IMR-90 (cell line): Measurements from ENCODE around the gene CD79A. TPM values are rescaled to one million over a fixed set of nuclear protein-coding genes. Genes with fewer than 3 reads are reported as not detected.

ENCODE experiments used
- ATAC-seq: fragments of 200-7000 bp; cut with Tn5 transposase; 2 replicates; pipeline ENCODE4 v1.9.1; 2020; ENCODE audit warnings: low read depth, mild to moderate bottlenecking, moderate library complexity
- BruUV-seq: library from RNA; stranded (reverse); fragments of 400-500 nt; replicated peaks from 2 replicates; lab custom pipeline; 2021; lab: Mats Ljungman, UMichigan
- CTCF ChIA-PET: fragments of 300-600 bp; formaldehyde crosslinking; extraction: SDS; loops from one replicate; lab custom pipeline; 2021; ENCODE audit warnings: antibody characterized with exemption; lab: Yijun Ruan, JAX
- POLR2A ChIA-PET: fragments of 300-600 bp; sonication (Branson Sonifier 250); formaldehyde crosslinking; loops from one replicate; lab custom pipeline; 2022; ENCODE audit warnings: antibody characterized with exemption; ENCODE audit not compliant: unreplicated experiment; lab: Charles Lee
- DNase-seq: peaks from one replicate; pipeline ENCODE4 v3.0.0; 2013
- H2AFZ ChIP-seq: replicated peaks from 2 replicates; pipeline ENCODE3; 2013; ENCODE audit warnings: low read length, mild to moderate bottlenecking; ENCODE audit not compliant: poor library complexity
- H2AK5ac ChIP-seq: 2 replicates; pipeline ENCODE4 v1.6.1; 2013; ENCODE audit warnings: low read depth, low read length, inconsistent platforms
- H2AK9ac ChIP-seq: replicated peaks from 2 replicates; pipeline ENCODE3; 2013; ENCODE audit warnings: mild to moderate bottlenecking, low read depth, low read length, moderate library complexity; ENCODE audit not compliant: poor library complexity
- H2BK120ac ChIP-seq: 2 replicates; pipeline ENCODE4 v1.6.1; 2013; ENCODE audit warnings: low read depth, low read length, inconsistent platforms
- H2BK15ac ChIP-seq: 3 replicates; pipeline ENCODE4 v1.6.1; 2013; ENCODE audit warnings: low read depth, low read length, inconsistent platforms
- H2BK20ac ChIP-seq: 2 replicates; pipeline ENCODE4 v1.6.1; 2013; ENCODE audit warnings: low read depth, mild to moderate bottlenecking, inconsistent platforms, low read length, moderate library complexity
- H2BK5ac ChIP-seq: 2 replicates; pipeline ENCODE4 v1.6.1; 2013; ENCODE audit warnings: mild to moderate bottlenecking, low read depth, low read length, inconsistent platforms; ENCODE audit not compliant: poor library complexity, severe bottlenecking
- H3K14ac ChIP-seq: replicated peaks from 2 replicates; pipeline ENCODE4 v1.6.1; 2013; ENCODE audit warnings: low read depth, low read length, inconsistent platforms
- H3K18ac ChIP-seq: 2 replicates; pipeline ENCODE4 v1.6.1; 2013; ENCODE audit warnings: low read depth, low read length, control low read depth
- H3K23ac ChIP-seq: 2 replicates; pipeline ENCODE4 v1.6.1; 2013; ENCODE audit warnings: low read depth, low read length, inconsistent platforms
- H3K27ac ChIP-seq: 2 replicates; pipeline ENCODE4 v1.5.1; 2013; ENCODE audit warnings: mild to moderate bottlenecking, control low read depth, low read length; ENCODE audit not compliant: insufficient read depth
- H3K27me3 ChIP-seq: 2 replicates; pipeline ENCODE4 v1.6.1; 2013; ENCODE audit warnings: low read length; ENCODE audit not compliant: control insufficient read depth, insufficient read depth
- H3K36me3 ChIP-seq: 2 replicates; pipeline ENCODE4 v1.6.1; 2013; ENCODE audit warnings: low read length, mixed read lengths; ENCODE audit not compliant: control insufficient read depth, insufficient read depth
- H3K4ac ChIP-seq: 2 replicates; pipeline ENCODE4 v1.6.1; 2013; ENCODE audit warnings: low read depth, low read length, inconsistent platforms
- H3K4me1 ChIP-seq: 2 replicates; pipeline ENCODE4 v1.6.1; 2013; ENCODE audit warnings: low read length, mixed read lengths; ENCODE audit not compliant: control insufficient read depth, insufficient read depth
- H3K4me2 ChIP-seq: 2 replicates; pipeline ENCODE4 v1.6.1; 2013; ENCODE audit warnings: low read depth, mild to moderate bottlenecking, control low read depth, low read length, moderate library complexity
- H3K4me3 ChIP-seq: 2 replicates; pipeline ENCODE4 v1.5.1; 2013; ENCODE audit warnings: low read depth, mild to moderate bottlenecking, control low read depth, low read length, moderate library complexity; ENCODE audit not compliant: insufficient read depth
- H3K56ac ChIP-seq: 2 replicates; pipeline ENCODE4 v1.6.1; 2013; ENCODE audit warnings: low read length, inconsistent platforms; ENCODE audit not compliant: insufficient read depth; ENCODE audit errors: extremely low read depth
- H3K79me1 ChIP-seq, 2 experiments: 2 replicates each; pipeline ENCODE4 v1.6.1; 2013; ENCODE audit warnings: low read length in 2 of 2, inconsistent platforms in 1 of 2, low read depth in 1 of 2
- H3K9ac ChIP-seq: 2 replicates; pipeline ENCODE4 v1.6.1; 2013; ENCODE audit warnings: low read depth, low read length, control low read depth
- H3K9me1 ChIP-seq: 2 replicates; pipeline ENCODE4 v1.6.1; 2013; ENCODE audit warnings: low read length, inconsistent platforms; ENCODE audit not compliant: insufficient read depth
- H3K9me3 ChIP-seq: 2 replicates; pipeline ENCODE4 v1.6.1; 2013; ENCODE audit warnings: low read length; ENCODE audit not compliant: control insufficient read depth, insufficient read depth
- H4K20me1 ChIP-seq: 2 replicates; pipeline ENCODE4 v1.6.1; 2013; ENCODE audit warnings: low read length, inconsistent platforms; ENCODE audit not compliant: insufficient read depth
- H4K5ac ChIP-seq: 2 replicates; pipeline ENCODE4 v1.6.1; 2013; ENCODE audit warnings: mild to moderate bottlenecking, low read depth, low read length, control low read depth
- H4K8ac ChIP-seq, 2 experiments: 2 replicates each; pipeline ENCODE4 v1.6.1; 2013; ENCODE audit warnings: low read depth in 2 of 2, low read length in 2 of 2, control low read depth in 1 of 2, inconsistent platforms in 1 of 2
- H4K91ac ChIP-seq: 2 replicates; pipeline ENCODE4 v1.6.1; 2013; ENCODE audit warnings: low read depth, low read length, inconsistent platforms; ENCODE audit not compliant: insufficient read depth
- BHLHE40 ChIP-seq: fragments of 150-350 bp; IDR thresholded peaks from 2 replicates; pipeline ENCODE4 v1.6.1; 2016; ENCODE audit warnings: mild to moderate bottlenecking, low read depth, low read length
- CHD1 ChIP-seq: IDR thresholded peaks from 2 replicates; pipeline ENCODE4 v1.6.1; 2012; ENCODE audit warnings: low read depth, low read length, improper control_type of control experiment
- MAFK ChIP-seq: IDR thresholded peaks from 2 replicates; pipeline ENCODE4 v1.6.1; 2012; ENCODE audit warnings: low read depth, low read length, improper control_type of control experiment
- NFE2L2 ChIP-seq: fragments of 150-350 bp; IDR thresholded peaks from 2 replicates; pipeline ENCODE4 v1.6.1; 2016; ENCODE audit warnings: low read depth, mild to moderate bottlenecking, low read length
- RAD21 ChIP-seq: IDR thresholded peaks from 2 replicates; pipeline ENCODE4 v1.6.1; 2012; ENCODE audit warnings: low read length, improper control_type of control experiment
- WGBS, 2 experiments: methylation state at CpG; one replicate each; pipeline versions ENCODE4 v1.1.5 to v1.1.7; 2013; ENCODE audit warnings: missing lambda C conversion rate in 2 of 2; ENCODE audit not compliant: insufficient read length in 1 of 2; ENCODE audit errors: extremely low coverage in 2 of 2; 5-methylcytosine and 5-hydroxymethylcytosine counted together
- dilution Hi-C: fragments of 300-500 bp; cut with HindIII; formaldehyde crosslinking; loops from one replicate; pipeline ENCODE4 v1.14.3; 2018; ENCODE audit warnings: low sequenced_read_pairs; ENCODE audit not compliant: unreplicated experiment
- in situ Hi-C: fragments of 300-500 bp; cut with MboI; formaldehyde crosslinking; loops from 3 replicates; pipeline ENCODE4 v1.14.3; 2019; ENCODE audit warnings: low sequenced_read_pairs, inconsistent platforms, mixed read lengths
- intact Hi-C: fragments of 100-400 bp; cut with micrococcal nuclease; formaldehyde crosslinking; loops from 2 replicates; pipeline ENCODE4 v1.10.0; 2022
- polyA plus RNA-seq, 3 experiments: library from polyadenylated mRNA; depleted of rRNA; stranded (reverse); fragments of >200 nt; gene quantifications; 2 replicates each; pipeline ENCODE4 v1.2.3, GENCODE V29; 2012; ENCODE audit warnings: low replicate concordance in 1 of 3
- total RNA-seq: library from RNA; depleted of rRNA; stranded (reverse); fragments of >200 nt; gene quantifications from 2 replicates; pipeline ENCODE4 v1.2.3, GENCODE V29; 2012

CD79A gene
- total and polyA plus RNA-seq, 2 of the 4 experiments (the other 2 are of a cell fraction), result 0.19 TPM; not detected in 1

- Histone ChIP-seq H2BK20ac (no peak within 1 kb of the TSS), H2AK5ac (peak within 1 kb of the TSS; percentile 58; the same call in 1 of the 2 replicates), H4K20me1 (peaks cover 25% of the 10 kb centered on the region), H3K4me2 (peak within 1 kb of the TSS; percentile 95), H3K79me1 (no peaks in the 10 kb centered on the region), H4K91ac (no peak within 1 kb of the TSS), H3K27me3 (peaks cover 87% of the 10 kb centered on the region), H3K9ac (no peak within 1 kb of the TSS), H3K9me1 (no peaks in the 10 kb centered on the region; the same call in 1 of the 2 replicates), H4K5ac (no peak within 1 kb of the TSS), H3K23ac (peak within 1 kb of the TSS; percentile 84; the same call in 1 of the 2 replicates), H3K18ac (no peak within 1 kb of the TSS), H3K56ac (no peak within 1 kb of the TSS), H2BK120ac (no peak within 1 kb of the TSS), H2AFZ (peak within 1 kb of the TSS; percentile 89), H3K9me3 (peaks cover 3% of the 10 kb centered on the region; the same call in 1 of the 2 replicates), H3K36me3 (no peaks in the 10 kb centered on the region), H2AK9ac (peak within 1 kb of the TSS; percentile 76), H3K14ac (no peak within 1 kb of the TSS), H3K4me1 (peaks cover 7% of the 10 kb centered on the region), H2BK5ac (no peak within 1 kb of the TSS), H3K4me3 (peak within 1 kb of the TSS; percentile 43), H2BK15ac (no peak within 1 kb of the TSS; the same call in 2 of the 3 replicates), H4K8ac (no peak within 1 kb of the TSS), H3K27ac (no peak within 1 kb of the TSS), H3K4ac (no peak within 1 kb of the TSS)
- ChIA-PET CTCF (no interaction called here), POLR2A (no interaction called here)
- dilution Hi-C loops (no loop called here), intact Hi-C loops (no loop called here), in situ Hi-C loops (no loop called here)
- ATAC-seq (peak; percentile 63), DNase-seq (no peak)
- TF ChIP-seq RAD21 (no peak), MAFK (no peak), BHLHE40 (no peak), NFE2L2 (no peak), CHD1 (no peak)
- 0% methylated on average over 3 of the region's 49 CpGs; no CpG with 5 or more reads in 1 of the 2 experiments for WGBS, 2 experiments
- BruUV-seq, result no TSS peak
Observed at GRCh38 chr19:41928221-41928683, 51.2 kb downstream of the CD79A start, which contains the start of gene ERFL. ERFL (minus strand) TSS chr19:41928449; CDS start chr19:41912919, 15,530 bp downstream.
